ENCODE data around the gene PRDM16. TPM values are rescaled to one million over a fixed set of nuclear protein-coding genes. Genes with fewer than 3 reads are reported as not detected.

PRDM16 gene
- polyA plus RNA-seq, 2 of the 4 experiments (the other 2 are of a cell fraction): 0.03 to 0.35 TPM

GRCh38 chr1:3070644-3071564 is 1.9 kb downstream of the PRDM16 start:
- TF ChIP-seq RNF2 (IDR thresholded peaks at IDR 0.05; ENCODE audit: borderline replicate concordance, low read depth) (no peak), NR3C1 (IDR thresholded peaks at IDR 0.05) (no peak)
- H3K9me3 ChIP-seq: no peaks in the 10 kb centered on the region
- H3K4me3 ChIP-seq: peak overlapping the region; percentile 79; the same call in 2 of the 3 replicates
- no peaks in the 10 kb centered on the region for H3K4me1 ChIP-seq
- FAIRE-seq: no peak
- ChIA-PET CTCF (interaction anchor here (0.6 kb wide), 1 partner anchor 189 kb away, joined by 3 read pairs; no protein-coding TSS in a partner anchor), POLR2A (no interaction called here)
- peak overlapping the region in 1 of 2 experiments; percentile 84; a peak in 3 of 6 replicates for H3K27ac ChIP-seq
- ATAC-seq: no peak
- peak overlapping the region; percentile 95 for H3K4me2 ChIP-seq
- no peak for DNase-seq (ENCODE audit: low read depth in 1 of 2, low spot score in 1 of 2)
- 90% methylated on average over 39 of the region's 97 CpGs for WGBS (ENCODE audit: missing lambda C conversion rate)

DNA sequence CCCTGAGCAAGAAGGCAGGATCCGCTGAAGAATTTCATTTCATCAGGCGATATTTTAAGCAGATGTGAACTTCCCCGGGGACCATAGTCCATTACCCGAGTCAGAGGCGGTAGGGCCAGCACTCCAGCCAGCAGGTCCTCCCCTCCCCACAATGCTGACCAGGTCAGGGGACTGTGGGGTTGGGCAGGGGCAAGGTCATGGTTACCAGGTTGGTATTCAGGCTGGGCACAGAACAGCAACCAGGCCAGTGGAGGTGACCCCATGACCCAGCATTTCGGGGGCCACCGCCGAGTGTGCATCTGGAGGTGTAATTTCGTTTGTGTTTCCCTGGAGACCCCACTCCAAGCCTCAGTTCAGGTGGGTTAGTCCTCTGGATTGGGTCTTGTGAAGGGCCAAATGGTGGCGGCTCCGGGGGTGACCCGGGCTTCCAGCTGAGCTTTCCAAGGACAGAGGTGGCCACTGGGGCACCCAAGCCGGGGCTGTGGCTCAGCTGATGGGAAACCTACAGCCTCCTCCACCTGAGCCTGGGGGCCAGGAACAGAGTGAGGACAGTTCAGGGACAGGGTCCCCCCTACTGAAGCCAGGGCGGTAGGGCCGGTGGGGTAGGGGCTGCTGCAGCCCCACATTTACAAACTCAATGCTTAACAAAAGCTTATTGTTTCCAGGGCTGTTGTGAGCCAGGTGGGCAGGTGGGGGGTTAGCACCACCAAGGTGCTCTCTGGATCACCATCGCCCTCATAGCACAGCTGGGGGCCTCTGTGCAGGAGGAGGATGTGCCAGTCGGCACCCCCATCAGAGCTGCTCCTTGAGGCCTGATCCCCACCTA is 2.8 kb downstream of the PRDM16 start:
- no peaks in the 10 kb centered on the region for H3K4me1 ChIP-seq
- FAIRE-seq: no peak
- no peak overlapping the region for H3K27ac ChIP-seq

GRCh38 chr1:3072391-3073185 is 3.6 kb downstream of the PRDM16 start:
- ATAC-seq (no peak), FAIRE-seq (no peak), DNase-seq (ENCODE audit: low read depth in 1 of 2, low spot score in 1 of 2) (no peak)
- Histone ChIP-seq H3K4me3 (no peak overlapping the region), H3K4me2 (no peak overlapping the region), H3K9me3 (no peaks in the 10 kb centered on the region), H3K4me1 (no peaks in the 10 kb centered on the region), H3K27ac (no peak overlapping the region)
- WGBS (ENCODE audit: missing lambda C conversion rate): 79% methylated on average over 6 of the region's 32 CpGs
- POLR2A ChIA-PET: no interaction called here
- TF ChIP-seq CBX8 (IDR thresholded peaks at IDR 0.05): no peak
- no peak for TF ChIP-seq HDAC2 (IDR thresholded peaks at IDR 0.05)
- no peak for TF ChIP-seq RCOR1 (IDR thresholded peaks at IDR 0.05; ENCODE audit: low read depth, low read length)
- TF ChIP-seq, protein P1, sequence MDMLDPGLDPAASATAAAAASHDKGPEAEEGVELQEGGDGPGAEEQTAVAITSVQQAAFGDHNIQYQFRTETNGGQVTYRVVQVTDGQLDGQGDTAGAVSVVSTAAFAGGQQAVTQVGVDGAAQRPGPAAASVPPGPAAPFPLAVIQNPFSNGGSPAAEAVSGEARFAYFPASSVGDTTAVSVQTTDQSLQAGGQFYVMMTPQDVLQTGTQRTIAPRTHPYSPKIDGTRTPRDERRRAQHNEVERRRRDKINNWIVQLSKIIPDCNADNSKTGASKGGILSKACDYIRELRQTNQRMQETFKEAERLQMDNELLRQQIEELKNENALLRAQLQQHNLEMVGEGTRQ (IDR thresholded peaks at IDR 0.05): no peak
- TF ChIP-seq MYC (IDR thresholded peaks at IDR 0.05; ENCODE audit: borderline replicate concordance, low read length): no peak
- TF ChIP-seq NR3C1 (IDR thresholded peaks at IDR 0.05): no peak
- TF ChIP-seq JUN (IDR thresholded peaks at IDR 0.05): no peak
- no peak for TF ChIP-seq RARB (CRISPR knock-in tag; IDR thresholded peaks at IDR 0.05)
- no peak for TF ChIP-seq KDM5A (IDR thresholded peaks at IDR 0.05)
- TF ChIP-seq NPAS2 (CRISPR knock-in tag; IDR thresholded peaks at IDR 0.05; ENCODE audit: borderline replicate concordance): no peak
- TF ChIP-seq, protein P2, sequence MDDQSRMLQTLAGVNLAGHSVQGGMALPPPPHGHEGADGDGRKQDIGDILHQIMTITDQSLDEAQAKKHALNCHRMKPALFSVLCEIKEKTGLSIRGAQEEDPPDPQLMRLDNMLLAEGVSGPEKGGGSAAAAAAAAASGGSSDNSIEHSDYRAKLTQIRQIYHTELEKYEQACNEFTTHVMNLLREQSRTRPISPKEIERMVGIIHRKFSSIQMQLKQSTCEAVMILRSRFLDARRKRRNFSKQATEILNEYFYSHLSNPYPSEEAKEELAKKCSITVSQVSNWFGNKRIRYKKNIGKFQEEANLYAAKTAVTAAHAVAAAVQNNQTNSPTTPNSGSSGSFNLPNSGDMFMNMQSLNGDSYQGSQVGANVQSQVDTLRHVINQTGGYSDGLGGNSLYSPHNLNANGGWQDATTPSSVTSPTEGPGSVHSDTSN (IDR thresholded peaks at IDR 0.05): no peak
- no peak for TF ChIP-seq FOSL2 (IDR thresholded peaks at IDR 0.05)
- no peak for TF ChIP-seq FOSL2 (CRISPR knock-in tag; IDR thresholded peaks at IDR 0.05)
- TF ChIP-seq ESRRA (IDR thresholded peaks at IDR 0.05; ENCODE audit: borderline replicate concordance, low read length): no peak
- TF ChIP-seq TFCP2L1 (CRISPR knock-in tag; IDR thresholded peaks at IDR 0.05): no peak
- TF ChIP-seq HOXA7 (CRISPR knock-in tag; IDR thresholded peaks at IDR 0.05): no peak
- TF ChIP-seq CHD2 (IDR thresholded peaks at IDR 0.05; ENCODE audit: low read length, partially characterized antibody): no peak
- TF ChIP-seq POLR2AphosphoS2 (conservative IDR thresholded peaks at IDR 0.05; ENCODE audit: low read length): no peak
- TF ChIP-seq SMC3 (IDR thresholded peaks at IDR 0.05): no peak
- CTCF ChIA-PET: no interaction called here

More for the DNA sequence above, 2.8 kb downstream of the PRDM16 start:
- WGBS (ENCODE audit: missing lambda C conversion rate): 62% methylated on average over 3 of the region's 17 CpGs
- H3K4me3 ChIP-seq: no peak overlapping the region
- ChIA-PET CTCF (no interaction called here), POLR2A (no interaction called here)
- DNase-seq (ENCODE audit: low read depth in 1 of 2, low spot score in 1 of 2): no peak
- no peaks in the 10 kb centered on the region for H3K9me3 ChIP-seq
- ATAC-seq: no peak
- no peak overlapping the region for H3K4me2 ChIP-seq
- no peak for TF ChIP-seq RAD21 (conservative IDR thresholded peaks at IDR 0.05 in 1 of 2, IDR thresholded peaks at IDR 0.05 in 1 of 2)
- TF ChIP-seq HEYL (CRISPR knock-in tag; IDR thresholded peaks at IDR 0.05): no peak
- no peak for TF ChIP-seq GATA3 (IDR thresholded peaks at IDR 0.05; ENCODE audit: borderline replicate concordance)
- TF ChIP-seq HOXB5 (CRISPR knock-in tag; IDR thresholded peaks at IDR 0.05): no peak
- TF ChIP-seq, protein P3, sequence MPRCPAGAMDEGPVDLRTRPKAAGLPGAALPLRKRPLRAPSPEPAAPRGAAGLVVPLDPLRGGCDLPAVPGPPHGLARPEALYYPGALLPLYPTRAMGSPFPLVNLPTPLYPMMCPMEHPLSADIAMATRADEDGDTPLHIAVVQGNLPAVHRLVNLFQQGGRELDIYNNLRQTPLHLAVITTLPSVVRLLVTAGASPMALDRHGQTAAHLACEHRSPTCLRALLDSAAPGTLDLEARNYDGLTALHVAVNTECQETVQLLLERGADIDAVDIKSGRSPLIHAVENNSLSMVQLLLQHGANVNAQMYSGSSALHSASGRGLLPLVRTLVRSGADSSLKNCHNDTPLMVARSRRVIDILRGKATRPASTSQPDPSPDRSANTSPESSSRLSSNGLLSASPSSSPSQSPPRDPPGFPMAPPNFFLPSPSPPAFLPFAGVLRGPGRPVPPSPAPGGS (IDR thresholded peaks at IDR 0.05): no peak
- no peak for TF ChIP-seq CHD2 (IDR thresholded peaks at IDR 0.05; ENCODE audit: low read length, partially characterized antibody)
- no peak for TF ChIP-seq JUNB (IDR thresholded peaks at IDR 0.05)
- TF ChIP-seq, protein P4, sequence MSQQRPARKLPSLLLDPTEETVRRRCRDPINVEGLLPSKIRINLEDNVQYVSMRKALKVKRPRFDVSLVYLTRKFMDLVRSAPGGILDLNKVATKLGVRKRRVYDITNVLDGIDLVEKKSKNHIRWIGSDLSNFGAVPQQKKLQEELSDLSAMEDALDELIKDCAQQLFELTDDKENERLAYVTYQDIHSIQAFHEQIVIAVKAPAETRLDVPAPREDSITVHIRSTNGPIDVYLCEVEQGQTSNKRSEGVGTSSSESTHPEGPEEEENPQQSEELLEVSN (IDR thresholded peaks at IDR 0.05; ENCODE audit: borderline replicate concordance, low read depth): no peak
- no peak for TF ChIP-seq EHMT2 (IDR thresholded peaks at IDR 0.05; ENCODE audit: low read depth)
- TF ChIP-seq JUN (IDR thresholded peaks at IDR 0.05): no peak
- no peak for TF ChIP-seq ZSCAN20 (CRISPR knock-in tag; IDR thresholded peaks at IDR 0.05)
- TF ChIP-seq SMC3 (IDR thresholded peaks at IDR 0.05): no peak
- TF ChIP-seq ZNF302 (CRISPR knock-in tag; IDR thresholded peaks at IDR 0.05): no peak

Measured in A549 (cell line).